OCI-LY7 (cell line): Measurements from ENCODE around the gene TXNDC11.

Experiments used
- CTCF ChIP-seq: fragments of 200-600 bp; sonication (generic); conservative IDR thresholded peaks from 2 replicates; pipeline ENCODE4 v1.5.1; 2014; ENCODE audit warnings: mild to moderate bottlenecking, antibody characterized with exemption, low read length, moderate library complexity, mixed read lengths
- EZH2phosphoT487 ChIP-seq: fragments of 200-600 bp; sonication (generic); IDR thresholded peaks from 2 replicates; pipeline ENCODE4 v1.6.1; 2018; ENCODE audit warnings: low read depth, borderline replicate concordance, mild to moderate bottlenecking, mixed run types, antibody characterized with exemption, low read length, moderate library complexity, mixed read lengths

- no peak for TF ChIP-seq CTCF
- TF ChIP-seq EZH2phosphoT487 = no peak
Observed at GRCh38 chr16:11679250-11679649, 63.4 kb downstream of the TXNDC11 start.
